Kidney tubule cell (primary cell): ENCODE measurements around the gene CDH22.
A peak's percentile ranks its signal among the peaks of the same experiment; 100 is the strongest.

Experiments
- DNase-seq: peaks from one replicate; pipeline ENCODE4 v3.0.0-alpha.2; 2018; ENCODE audit warnings: low spot score

Gene CDH22

GRCh38 chr20:46324379-46324778 lies 16.1 kb upstream of the CDH22 start:
- DNase-seq, result no peak

DNA sequence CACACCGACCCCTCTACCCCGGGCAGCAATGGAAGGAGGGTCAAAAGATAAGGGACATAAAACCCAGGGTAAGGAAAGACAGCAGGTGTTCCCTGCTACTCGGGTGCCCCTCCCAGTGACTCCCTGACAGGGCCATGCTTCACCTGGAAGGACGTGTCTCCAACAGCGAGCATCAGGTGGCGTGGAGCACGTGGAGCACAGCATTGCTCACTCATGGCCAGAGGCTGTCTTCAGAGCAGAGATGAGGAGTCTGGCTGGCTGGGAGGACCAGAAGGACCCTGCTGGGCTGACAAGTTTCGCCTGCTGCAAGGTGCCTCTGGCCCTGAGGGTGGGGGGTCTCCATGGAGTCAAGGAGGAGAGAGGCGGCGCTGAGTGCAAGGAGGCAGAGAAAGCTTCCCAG lies 15.3 kb upstream of the CDH22 start:
- no peak for DNase-seq

DNA sequence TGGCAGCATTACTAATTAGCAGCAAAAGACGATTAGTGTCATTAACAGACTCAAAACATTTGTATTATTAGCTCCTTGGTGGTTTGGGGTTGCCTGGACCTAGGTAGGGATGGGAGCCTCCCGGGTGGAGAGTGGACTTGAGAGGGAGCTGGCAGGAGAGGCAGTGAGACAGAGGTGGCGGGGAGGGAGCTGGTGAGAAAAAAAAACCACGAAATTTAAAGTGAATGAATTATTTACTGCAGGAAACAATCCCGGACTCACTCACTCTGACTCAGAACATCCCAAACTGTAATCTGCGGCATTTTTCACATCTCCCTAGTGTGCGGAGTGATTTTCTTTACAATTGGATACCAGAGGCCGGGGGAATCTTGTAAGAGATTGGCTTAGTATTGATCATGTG lies 14.3 kb upstream of the CDH22 start:
- DNase-seq, result no peak

DNA sequence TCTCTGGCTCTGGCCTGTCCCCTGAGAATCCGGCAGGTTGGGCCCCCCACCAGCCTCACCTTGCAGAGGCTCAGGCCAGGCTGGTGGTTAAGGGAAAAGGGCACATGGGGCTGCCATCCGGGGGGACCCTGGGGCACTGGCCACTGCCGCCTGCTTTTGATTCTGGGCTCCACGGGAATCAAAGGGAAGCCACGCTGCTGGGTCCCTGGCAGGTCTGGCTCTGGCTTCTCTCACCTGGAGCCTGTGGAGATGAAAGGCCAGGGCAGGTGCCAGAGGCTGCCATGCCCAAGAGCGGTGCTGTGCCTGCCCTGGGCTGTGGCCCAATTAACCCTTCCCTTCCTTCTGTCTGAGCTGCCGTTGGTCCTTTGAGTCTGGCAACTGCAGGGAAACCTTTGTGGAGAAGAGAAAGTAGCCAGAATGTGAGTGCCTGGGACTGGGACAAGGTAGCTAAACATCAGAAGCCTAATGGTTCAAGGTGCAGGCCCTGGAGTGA lies 9.4 kb upstream of the CDH22 start:
- no peak for DNase-seq

DNA sequence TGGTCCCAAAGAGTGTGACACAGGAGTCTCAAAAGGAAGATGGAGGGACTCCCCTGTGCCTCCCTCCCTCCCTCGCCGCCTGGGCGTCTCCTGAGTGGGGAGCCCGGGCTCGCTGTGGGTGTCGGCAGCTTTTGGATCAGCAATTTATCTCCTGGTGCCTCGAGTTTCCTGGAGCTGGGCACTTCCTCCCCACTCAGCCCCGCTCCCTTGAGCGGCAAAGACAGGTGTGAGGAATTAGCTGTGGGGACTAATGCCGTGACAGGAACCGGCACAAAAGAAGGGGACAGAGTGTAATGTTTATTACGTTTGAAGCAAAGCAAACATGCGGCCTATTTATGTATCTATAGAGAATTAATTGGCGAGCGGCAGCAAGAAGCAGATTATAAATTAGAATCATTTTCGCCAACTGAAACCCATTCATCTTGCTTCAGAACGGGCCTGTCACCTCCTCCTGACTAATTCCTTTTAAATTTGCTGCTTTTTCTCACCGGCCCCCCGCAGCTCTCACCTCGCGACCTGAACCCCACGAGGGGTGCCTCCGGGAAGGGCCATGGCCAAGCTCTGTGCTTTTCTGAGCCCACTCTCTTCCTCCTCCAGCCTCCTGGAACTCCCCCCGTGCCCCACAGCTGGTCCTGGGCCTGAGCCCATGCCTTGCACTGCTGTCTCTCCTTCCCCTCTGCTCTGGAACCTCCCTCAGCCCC lies 8.8 kb upstream of the CDH22 start:
- no peak for DNase-seq

DNA sequence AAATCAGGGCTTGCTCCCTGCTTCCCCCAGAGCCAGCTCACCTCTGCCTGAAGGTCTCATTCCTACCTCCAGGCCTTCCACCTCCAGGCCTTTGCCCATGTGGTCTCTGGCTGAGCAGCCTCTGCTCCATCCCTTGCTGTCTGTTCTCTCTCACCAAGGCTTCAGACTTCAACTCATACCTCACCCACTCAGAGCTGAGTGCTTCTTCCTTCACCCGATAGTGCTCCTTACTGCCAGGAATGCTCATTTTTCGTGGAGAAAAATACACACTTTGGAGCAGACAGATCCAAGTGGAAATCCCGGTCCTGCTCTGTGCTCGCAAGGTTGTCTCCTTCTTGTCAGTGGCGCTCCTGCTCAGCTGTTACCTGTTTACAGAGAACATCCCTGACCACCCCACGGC lies 7.0 kb upstream of the CDH22 start:
- DNase-seq, result no peak

- DNase-seq, result no peak
Measured at GRCh38 chr20:46312945-46313861, 4.9 kb upstream of the CDH22 start.

DNA sequence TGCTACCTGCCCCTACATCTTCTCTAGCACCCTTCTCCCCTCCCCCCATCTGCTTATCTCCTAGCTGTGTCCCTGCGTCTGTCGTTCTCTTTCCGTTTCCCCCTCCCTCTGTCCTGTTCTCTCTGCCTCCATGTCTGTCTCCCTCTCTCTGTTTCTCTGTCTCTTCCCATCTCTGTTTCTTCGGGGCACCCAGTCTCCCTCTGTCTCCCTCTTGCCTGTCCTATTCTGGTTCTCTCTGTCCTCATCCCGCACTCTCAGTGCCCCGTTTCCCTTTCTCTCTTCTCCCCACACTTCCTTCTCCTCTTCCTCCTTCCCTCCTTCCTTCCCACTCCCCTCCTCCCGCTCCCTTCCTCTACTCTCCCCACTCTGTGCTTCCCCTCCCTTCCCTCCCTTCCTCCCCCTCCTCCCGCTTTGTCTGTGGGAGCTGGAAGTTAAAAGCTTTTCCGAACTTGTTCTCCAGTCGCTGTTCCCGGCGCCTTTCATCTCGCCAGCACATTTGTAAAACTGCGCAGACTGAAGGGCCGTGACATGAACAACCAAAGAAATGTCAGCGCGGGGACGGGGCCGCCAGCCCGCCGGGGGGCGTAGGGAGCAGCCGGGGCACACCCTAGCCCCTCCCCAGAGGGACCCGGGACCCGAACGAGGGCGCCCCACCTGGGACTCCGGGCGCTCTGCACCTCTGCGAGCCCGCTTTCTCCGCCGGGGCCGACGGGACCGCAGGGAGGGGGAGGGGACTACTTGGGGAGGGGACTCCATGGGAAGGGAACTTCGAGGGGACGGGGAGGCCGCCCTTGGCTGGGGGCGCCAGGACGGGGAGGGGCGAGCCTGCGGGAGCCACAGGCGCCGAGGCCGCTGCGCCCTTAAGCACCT lies 4.0 kb upstream of the CDH22 start:
- no peak for DNase-seq

DNA sequence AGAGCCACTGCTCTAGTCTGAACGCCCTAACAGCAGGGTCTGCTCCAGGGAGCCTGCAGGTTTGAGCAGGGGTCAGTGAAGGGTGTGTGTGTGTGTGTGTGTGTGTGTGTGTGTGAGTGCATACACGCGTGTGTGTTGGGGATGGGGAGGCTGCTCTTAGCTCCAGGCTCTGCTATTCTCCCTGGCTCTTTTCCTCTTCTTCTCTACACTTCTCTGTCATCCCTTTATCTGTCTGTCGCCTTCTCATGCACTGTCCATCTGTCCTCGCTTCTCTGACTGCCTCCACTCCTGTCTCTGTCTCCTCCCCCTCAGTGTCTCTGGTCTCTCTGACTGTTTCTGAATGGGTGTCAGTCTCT lies 3.4 kb upstream of the CDH22 start:
- DNase-seq, result no peak

- no peak for DNase-seq
Measured at GRCh38 chr20:46311039-46311650, 2.8 kb upstream of the CDH22 start.

- no peak for DNase-seq
Measured at GRCh38 chr20:46309945-46310344, 1.6 kb upstream of the CDH22 start.

- no peak for DNase-seq
Measured at GRCh38 chr20:46307999-46308257, 370 bp downstream of the CDH22 start.

- DNase-seq, result peak; percentile 54
Measured at GRCh38 chr20:46307139-46307998, 929 bp downstream of the CDH22 start.

- DNase-seq, result no peak
Measured at GRCh38 chr20:46306743-46307138, 1.6 kb downstream of the CDH22 start.

- no peak for DNase-seq
Measured at GRCh38 chr20:46305973-46306360, 2.3 kb downstream of the CDH22 start.

- no peak for DNase-seq
Measured at GRCh38 chr20:46305331-46305972, 2.8 kb downstream of the CDH22 start.

- no peak for DNase-seq
Measured at GRCh38 chr20:46304852-46305251, 3.4 kb downstream of the CDH22 start.

DNA sequence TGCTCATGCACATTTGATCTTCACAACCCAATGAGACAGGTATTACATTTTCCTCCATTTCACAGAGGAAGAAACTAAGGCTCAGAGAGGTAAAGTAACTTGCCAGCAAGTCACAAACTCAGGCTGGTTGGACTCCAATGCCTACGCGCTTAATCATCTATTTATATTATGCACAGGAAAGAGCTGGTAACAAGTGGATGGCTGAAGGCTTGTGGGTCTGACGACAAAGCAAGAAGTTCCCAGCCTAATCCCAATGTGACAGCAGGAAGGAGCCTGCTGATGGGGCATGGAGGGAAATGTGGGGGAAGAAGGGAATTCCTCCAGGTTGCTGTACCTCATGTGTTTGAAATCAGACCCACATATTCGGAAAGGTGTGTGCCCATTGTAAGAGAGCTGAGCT lies 3.9 kb downstream of the CDH22 start:
- peak; percentile 12 for DNase-seq

DNA sequence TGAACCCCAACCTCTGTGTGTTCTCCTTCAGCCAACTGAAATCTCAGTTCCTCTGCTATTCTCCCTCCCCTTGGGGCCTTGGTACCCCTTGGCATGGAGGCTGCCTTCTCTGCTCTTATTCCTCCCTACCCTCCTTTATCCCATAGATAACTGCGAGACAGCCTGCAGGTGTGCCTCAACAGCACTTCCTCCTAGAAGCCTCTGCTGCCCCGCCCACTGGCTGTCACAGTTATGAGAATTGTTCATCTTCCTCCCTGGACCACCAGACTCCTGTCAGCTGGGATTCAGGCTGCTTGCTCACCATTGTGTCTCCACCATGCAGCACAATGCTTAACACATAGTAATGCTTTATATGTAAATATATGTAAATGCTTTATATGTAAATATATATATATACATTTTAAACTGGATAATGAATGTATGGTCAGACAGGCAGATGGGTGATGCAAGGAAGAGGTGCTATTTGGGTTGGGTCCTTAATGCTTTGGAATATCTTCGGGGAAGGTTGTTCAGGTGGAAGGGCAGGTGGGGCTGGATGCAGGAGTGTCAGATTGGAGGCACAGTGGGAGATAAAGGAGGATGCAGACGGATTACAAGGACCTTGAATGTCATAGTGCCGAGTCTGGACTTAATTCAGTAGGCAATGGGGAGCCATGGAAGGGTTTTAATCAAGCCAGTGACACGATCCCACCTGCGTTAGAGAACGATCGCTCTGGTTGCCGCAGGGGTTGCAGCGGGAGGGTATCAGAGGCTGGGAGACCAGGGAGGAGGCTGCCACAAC lies 4.9 kb downstream of the CDH22 start:
- DNase-seq, result no peak

DNA sequence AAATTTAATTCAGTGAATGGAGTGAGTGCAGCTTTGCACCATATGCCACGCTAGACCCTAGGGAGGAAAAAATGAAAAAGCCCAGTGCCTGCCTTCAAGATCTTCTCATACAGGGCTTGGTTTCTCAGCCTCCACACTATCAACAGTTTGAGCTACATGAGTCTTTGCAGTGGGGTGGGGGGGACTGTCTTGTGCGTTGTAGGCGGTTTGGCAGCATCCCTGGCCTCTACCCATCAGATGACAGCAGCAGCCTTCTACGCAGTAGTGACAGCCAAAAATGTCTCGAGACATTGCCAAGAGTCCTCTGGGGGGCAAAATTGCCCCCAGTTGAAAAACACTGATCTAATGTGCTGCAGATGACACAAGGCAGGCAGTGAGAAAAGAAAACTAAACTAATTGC lies 6.2 kb downstream of the CDH22 start:
- DNase-seq, result no peak
